Effector CD8-positive, alpha-beta T cell (primary cell): ENCODE results near the gene ALKBH5.

Experiments
- DNase-seq: peaks from one replicate; lab custom pipeline; 2025; lab: John Stamatoyannopoulos, UW

ALKBH5 gene

DNA sequence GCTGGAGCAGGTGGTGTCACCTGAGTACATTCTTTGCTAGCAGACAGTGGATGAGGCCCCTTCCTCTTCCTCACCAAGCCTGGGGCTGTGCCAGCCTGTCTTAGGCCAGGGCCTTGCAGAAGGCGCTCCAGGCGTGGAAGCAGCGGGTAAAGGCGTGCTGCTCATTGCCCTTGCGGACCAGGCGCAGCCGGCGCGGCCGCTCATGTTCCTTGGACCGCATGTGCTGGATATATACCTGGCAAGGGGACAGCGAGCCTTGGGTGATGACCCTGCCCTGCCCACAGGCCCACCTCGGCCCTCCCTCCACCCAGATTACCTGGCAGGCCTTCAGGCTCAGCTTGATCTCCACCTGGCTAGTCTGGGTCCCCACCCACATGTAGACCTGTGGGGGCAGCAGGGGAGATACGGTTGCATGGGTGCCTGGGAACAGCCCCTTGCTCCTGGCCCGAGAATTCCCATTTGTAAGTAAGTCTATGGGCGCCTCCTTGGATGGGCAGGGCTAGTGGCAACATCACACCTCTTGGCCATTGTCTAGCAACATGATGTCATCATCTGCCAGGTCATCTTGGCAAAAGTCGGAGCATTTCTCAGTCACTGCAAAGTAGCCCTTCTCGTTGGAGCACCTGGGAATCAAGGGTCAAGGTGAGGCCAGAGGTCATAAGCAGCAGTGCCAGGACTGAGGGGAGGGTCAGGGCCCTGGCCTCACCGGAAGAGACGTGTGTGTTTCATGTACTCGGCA lies 61.6 kb downstream of the ALKBH5 start:
- no peak for DNase-seq

DNA sequence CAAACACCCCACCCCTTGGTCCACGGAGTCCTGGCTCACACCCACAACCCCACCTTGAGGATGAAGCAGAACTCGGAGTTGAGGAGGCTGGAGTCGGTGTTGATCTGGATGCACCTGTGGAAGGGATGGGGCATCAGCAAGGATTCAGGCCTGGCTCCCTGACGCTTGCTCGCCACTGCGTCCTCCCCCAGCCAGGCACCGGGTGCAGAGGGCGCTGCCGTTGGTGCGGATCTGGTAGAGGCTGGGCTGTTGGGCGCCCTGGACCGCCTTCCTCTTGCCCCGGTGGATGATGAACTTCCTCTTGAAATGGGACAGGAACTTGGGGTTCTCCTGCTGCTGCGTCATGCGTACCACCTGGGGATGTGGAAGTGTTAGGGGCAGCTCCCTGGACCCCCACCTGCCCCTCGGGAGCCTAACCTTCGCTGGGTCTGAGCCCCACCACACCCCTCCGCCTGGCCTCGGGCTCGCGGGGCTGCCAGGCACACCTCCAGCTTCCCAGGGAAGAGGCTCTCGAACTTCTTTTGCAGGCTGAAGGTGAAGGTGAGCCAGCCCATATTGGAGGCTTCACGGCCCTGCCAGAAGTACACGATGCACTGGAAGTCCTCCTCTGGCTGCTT lies 62.6 kb downstream of the ALKBH5 start:
- no peak for DNase-seq

DNA sequence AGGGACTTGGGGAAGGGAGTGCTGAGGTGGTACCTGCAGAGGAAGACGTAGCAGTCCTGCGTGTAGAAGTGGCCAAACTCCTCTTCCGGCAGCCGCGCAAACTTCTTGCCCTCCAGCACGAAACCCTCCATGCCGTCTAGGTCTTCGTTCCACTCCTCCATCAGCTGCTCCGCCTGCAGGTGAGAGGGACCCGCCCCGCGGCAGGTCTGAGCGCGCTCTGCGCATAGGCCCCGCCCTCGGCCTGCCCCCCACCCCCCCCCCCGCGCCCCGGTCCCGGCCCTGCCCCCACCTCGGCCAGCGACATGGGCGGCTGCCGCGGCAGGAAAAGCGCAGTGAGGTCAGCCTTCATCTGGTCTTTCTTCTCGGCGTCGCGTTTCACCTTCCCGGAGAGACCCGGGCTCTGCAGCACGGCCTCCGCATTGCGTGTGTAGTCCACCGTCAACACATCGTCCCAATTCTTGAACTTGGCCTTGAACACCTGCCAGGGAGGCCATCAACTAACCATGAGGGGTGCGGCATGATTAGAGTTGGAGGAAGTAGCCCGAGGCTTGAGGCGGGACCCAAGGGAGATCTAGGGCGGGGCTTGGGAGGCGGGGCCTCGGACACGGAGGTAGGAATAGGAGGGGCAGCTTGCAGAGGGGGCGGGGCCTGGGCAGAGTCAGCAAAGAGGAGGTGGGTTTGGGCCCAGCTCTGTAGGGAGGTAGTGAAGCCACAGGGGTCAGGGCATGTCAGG lies 63.4 kb downstream of the ALKBH5 start:
- DNase-seq = no peak

DNA sequence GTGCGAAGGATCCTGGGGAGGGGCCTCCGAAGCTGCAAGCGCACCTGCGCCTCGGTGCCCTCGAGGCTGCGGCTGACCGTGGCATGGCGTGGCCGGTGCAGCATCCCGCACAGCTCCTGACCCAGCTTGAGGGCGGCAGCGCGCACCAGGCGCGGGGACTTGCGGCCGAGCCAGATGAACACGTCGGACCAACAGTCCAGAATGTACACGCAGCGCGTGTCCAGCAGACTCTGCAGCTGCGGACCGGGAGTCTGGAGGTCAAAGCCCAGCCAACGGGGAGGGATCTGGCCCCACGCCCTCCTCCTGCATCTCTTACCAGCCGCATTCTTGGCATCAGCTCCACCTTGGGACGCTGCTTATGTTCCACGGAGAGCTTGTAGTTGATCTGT lies 64.0 kb downstream of the ALKBH5 start:
- no peak for DNase-seq

DNA sequence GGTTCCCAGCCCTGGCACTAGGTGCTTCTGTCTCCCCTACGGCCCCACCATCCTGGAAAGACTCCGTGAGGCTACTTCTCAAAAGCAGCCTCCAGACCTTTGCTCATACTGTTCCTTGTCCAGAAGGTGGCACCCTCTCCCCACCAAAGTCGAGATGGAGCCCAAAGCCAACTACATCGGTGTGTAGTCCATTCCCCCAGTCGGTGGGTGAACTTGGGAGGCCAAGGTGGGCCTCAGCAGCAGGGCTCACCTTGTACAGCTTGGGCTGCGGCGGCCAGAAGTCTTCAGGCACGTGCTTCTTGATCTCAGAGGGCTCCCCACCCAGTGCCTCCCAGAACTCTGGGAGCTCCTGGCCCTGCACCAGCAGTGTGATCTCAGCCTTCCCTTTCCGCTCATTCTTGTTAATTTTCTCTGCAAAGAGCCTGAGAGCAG lies 64.7 kb downstream of the ALKBH5 start:
- DNase-seq = peak; percentile 47

DNA sequence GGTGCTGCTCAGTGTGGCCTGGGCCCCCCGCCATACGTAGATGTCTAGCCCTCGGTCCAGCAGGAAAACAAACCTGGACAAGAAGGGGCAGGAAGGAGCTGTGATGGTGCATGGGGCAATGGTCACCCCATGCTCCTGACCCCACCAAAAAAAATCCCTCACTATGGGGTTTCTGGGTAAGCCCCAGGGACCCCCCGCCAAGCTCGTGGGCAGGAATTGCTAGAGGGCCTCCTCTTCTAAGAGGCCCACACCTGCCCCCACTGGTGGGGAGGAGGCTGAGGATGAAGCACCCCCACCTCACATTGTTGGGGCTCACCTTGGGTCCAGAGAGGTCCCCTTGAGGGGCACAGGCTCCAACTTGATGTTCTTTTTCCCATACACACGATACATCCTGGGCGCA lies 65.2 kb downstream of the ALKBH5 start:
- no peak for DNase-seq

DNA sequence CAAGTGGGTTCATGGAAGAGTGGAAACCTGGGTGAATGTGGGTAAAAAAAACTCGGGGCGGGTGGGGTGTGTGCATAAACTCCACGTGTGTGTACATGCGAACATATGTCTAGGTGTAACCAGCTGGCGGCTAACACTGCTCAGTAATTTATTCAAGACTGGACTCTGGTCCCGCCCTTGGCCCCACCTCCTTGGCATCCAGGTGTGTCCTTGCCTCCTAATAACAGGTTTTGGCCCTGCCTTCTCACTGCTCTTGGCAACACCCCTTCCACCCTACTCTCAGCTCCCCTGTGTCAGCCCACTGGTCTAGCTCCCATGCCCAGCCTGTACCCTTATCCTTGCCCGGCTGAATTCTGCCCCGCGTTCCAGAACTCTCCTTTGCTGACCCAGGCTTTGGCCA lies 66.6 kb downstream of the ALKBH5 start:
- no peak for DNase-seq

DNA sequence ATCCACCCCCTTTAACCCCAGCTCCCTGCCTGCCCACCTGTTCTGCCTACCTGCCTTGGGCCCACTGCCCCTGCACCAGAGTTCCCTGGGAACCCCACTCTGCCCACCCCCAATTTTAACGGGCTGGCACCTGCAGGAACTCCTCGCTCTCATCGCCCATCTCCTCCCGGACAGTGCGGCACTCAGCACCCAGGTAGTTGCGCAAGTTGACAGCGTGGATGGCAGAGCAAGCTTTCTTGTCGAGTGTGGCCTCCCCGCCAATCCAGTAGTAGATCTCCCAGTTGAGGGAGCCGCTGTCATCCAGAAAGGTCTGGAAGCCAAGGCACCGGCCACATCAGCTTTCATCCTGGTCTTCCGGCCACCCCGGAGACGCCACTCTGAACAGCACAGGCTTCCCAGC lies 67.1 kb downstream of the ALKBH5 start:
- no peak for DNase-seq

DNA sequence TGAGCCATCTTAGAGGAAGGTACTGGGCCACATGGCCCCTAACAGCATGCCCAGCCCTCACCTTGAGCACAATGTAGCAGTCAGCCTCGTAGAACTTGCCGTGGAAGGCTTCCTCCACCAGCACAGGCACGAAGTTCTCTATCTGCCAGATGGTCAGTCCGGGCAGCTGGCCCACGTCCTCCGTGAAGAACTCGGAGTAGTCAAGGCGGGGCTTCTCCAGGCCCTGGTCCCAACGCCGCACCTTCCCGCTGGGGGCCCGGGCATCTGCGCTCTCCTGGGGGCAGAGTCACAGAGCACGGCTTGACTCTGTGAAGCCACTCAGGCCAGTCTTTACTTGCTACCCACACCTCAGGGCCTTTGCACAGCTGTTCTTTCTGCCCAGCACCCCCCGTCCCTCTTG lies 67.6 kb downstream of the ALKBH5 start:
- DNase-seq = no peak

DNA sequence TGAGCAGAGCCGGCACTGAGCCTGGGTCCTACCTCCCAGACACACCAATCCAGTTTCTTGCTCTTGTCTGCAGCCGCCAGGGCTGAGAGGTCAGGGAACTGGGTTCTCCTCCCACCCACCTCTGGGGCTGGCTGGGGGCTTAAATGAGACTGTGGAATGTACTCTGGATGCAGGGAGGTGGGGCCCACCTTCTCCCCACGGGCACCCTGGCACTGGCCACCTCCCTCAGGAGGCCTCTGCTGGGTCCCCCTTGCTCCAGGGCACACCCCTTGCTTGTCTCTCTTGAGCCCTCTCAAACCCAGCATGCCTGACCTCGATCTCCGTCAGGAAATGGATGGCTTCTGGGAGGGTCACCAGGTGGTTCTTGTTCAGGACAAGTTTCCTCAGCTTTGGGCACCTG lies 68.5 kb downstream of the ALKBH5 start:
- no peak for DNase-seq

DNA sequence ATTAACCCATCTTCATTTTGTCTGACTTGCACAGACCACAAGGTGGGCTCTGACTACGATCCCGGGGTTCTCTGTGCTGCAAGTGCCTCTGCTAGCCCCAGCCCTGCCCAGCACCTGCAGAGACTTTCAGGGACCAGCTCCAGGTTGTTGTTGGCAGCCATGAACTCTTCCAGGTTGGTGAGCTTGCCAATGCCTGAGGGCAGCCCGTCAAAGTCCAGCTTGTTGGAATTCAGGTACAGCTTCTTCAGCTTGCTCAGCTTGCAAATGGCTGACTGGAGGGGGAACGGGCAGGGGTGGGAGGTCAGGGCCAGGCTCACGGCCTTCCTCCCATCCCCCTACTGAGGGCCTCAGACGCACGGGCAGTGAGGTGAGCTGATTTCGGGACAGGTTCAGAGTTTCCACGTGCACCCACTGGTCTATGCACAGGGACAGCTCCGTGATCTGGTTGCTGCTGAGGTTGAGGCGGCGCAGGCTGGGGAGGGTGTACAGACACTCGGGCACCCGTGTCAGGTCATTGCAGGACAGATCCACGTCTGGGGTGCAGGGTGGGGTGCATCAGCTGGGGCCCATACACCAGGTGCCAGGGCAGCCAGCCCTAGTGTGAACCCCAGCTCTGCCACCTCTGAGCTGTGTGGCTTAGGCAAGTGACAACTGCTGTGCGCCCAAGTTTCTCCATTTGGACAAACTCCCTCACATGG lies 69.7 kb downstream of the ALKBH5 start:
- DNase-seq = no peak

DNA sequence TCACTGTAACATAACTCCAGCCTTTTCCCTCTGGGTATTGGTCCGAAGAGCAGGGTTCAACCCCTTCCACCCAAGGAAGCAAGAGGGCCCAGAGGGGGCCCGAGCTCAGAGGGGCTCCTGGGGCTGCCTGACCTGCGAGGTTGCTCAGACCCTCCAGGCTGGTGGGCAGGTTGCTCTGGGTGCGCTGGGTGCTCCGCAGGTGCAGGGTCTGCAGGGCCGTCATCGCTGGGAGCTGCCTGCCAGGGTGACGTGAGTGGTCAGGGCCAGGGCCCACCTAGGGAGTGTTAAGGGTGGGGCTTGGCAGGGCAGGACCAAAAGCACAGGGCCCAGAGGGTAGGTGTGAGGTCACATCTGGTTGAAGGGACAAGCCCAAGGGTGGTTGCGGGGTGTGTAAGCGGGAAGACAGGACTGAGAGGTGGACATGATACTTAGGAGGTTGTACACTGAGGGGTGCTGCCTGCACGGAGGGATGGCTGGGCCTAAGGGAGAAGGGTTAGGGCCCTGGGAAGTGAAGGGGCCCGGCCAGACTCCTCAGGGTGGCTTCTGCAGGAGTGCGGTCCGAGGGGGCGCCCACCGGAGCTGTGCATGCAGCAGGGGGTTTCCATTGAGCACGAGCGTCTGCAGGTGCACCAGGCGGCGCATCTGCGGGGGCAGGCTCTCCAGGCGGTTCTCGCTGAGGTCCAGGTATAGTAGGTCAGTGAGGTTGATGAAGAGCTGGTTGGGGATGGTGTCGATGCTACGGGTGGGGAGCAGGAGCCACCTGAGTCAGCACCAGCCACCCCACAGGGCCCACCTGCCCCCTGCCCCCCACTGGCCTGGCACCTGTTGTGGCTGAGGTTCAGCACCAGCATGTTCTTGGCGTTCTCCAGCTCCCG lies 70.6 kb downstream of the ALKBH5 start:
- no peak for DNase-seq

DNA sequence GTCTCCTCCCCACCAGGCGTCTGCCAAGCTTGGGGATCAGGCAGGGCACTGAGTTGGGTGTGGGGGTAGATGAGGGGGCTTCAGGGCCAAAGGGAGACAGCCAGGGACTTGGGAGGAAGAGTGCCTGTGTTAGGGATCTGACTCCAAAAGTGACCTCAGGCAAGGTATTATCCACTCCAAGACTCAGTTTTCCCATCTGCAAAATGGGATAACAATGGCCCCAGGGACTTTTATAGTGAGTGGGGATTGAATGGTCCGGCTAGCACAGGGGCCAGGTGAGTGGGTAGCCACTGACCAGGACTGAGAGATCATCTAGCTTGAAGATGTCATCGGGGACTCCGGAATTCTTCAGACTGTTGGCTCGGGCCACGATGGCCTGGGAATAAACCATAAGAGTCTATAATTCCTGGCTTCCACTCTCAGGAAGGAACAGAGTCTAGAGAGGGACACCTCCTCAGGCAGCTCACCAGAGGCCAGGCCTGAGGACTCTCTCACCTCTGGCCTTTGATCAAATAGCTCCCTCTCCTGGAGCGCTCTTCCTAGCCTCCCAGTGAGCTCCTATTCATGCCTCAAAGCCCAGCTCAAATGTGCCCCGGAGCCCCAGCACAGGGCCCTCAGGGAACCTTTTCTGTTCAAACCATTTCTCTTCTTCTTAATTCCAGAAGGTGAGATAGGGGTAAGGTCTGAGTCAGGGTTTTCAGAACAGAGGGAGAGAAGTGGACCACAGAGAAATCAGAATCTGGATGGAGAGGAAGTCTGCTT lies 71.4 kb downstream of the ALKBH5 start:
- DNase-seq = no peak

DNA sequence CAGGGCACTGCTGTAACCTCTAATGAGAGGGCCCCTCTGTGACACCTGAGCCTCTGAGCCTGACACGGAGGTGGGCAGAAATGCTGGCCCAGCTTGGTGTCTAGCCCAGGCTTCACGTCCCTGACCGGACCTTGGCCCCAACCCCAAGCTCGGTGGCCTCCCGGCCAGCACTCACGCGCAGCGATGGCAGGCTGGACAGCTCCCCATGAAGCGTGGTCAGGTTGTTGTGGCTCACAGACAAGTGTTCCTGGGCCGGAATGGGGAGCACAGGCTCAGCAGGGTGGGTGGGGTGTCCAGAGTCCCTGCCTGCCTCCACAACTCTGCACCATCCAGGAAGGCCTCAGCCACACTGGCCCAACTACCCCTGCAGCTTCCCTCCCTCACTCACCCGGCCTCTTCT lies 72.7 kb downstream of the ALKBH5 start:
- DNase-seq = no peak

DNA sequence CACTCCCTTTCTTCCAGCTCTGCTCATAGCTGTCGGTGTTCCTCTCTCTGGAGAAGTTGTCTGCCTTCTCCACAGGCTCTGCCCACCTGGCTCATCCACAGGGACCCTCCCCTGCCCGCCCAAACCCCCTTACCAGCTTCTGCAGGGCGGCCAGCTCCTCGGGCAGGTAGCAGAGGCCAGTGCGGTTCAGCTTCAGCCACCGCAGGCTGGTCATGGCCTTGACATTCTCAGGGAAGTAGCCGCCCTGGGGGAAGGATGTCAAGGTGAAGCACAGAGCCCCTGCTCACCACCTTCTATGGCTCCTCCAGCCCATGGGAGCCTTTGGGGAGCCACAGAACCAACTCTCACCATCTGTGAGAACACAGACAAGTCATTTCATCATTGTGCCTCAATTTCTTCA lies 73.1 kb downstream of the ALKBH5 start:
- no peak for DNase-seq

DNA sequence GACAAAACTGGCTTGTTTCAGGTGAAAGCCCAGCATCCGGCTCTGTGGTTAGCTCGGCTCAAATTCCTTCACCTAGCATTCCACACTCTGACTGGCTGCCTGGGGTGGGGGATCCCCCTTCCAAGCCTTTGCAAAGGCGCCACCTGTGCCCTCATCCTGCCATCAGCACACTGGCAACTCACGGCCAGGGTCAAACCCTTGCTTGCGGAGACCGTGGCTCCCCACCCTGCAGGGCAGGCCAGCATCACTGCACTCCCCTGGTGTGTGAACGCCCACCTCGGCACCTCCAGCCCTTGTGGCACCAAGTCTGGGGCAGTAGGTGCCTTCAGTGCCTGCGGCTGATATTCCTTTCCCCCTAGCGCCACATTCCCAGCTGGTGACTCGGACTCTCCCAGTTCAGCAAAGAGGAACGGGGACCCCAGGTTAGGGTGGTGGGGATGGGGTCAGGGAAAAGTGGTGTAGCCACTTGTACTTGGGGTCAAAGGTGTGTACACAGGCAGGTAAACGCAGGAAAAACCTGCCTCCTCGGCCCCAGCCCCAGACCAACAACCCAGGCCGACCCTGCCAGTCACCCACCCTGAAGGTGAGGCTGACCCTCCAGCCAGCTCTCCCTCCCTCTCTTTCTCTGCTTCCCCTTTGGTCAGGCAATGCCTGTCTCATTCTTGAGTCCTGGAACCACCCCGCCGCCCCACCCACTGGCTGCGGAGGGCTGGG lies 73.8 kb downstream of the ALKBH5 start:
- DNase-seq = no peak

DNA sequence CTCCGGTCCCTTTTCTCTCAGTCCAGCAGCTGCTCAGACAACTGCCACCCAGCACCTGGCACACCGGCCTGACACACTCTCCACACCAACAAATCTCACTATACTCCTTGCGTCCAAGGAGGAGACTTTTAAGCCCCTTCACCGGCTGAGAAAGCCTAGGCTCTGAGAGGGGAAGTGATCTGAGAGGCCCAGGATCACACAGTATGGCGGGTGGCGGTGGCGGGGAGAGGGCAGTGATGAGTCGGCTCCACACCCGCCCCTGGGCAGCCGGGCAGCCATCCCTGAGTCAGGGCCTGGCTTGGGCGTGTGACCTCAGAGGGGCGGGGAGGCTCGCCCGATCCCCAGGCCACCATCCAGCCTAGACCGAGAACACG lies 74.3 kb downstream of the ALKBH5 start:
- DNase-seq = no peak

DNA sequence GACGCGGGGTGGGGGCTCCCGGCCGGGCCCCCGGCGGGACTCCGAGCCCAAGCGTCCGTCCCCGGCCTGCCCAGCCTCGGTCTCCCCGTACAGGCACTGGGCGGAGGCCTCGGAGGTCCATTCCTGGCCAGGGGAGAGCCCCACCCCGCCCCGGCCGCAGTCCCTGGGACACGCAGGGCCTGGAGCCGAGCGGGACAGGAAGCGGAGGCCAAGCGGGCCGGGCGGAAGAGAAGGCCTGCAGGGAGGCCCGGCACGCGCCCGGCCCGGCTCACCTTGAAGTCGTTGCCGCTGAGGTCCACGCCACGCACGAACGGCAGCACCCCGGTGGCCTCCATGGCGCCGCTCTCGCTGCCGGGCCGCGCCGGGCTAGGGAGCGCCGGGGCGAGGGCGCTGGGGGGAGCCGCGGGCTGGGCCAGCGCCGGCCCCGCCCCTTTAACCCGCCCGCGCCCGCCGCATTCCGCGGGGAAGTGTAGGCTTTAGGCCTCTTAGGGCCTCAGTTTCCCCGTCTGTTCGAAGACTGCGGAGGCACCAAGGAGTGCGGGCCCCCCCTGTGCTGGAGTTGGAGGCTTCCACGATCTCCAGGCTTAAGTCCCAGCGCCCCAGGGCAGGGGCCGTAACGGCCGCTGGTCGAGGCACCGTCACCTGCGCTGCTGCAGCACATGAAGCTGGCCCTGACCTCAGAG lies 74.9 kb downstream of the ALKBH5 start, which contains the start of gene FLII:
FLII (minus strand) TSS at position 383 of the 683 bp plus-strand sequence; CDS start at position 335, 48 bp downstream.
- peak; percentile 30 for DNase-seq
